H9 (cell line): ENCODE results near the gene MGAT5. TPM values are rescaled to one million over a fixed set of nuclear protein-coding genes. Genes with fewer than 3 reads are reported as not detected.

ENCODE experiments used
- DNase-seq: peaks from one replicate; pipeline ENCODE4 v3.0.0-alpha.2; 2017
- H2AFZ ChIP-seq: one replicate; pipeline ENCODE4 v1.6.1; 2013; ENCODE audit warnings: mild to moderate bottlenecking, low read length, control low read depth, moderate library complexity
- H2AK5ac ChIP-seq: 2 replicates; pipeline ENCODE4 v1.6.1; 2013; ENCODE audit warnings: low read length, control low read depth, mixed read lengths; ENCODE audit not compliant: insufficient read length
- H2BK120ac ChIP-seq: one replicate; pipeline ENCODE4 v1.6.1; 2013; ENCODE audit warnings: low read depth, mild to moderate bottlenecking, low read length, control low read depth, inconsistent platforms; ENCODE audit not compliant: poor library complexity, severe bottlenecking
- H2BK12ac ChIP-seq: 2 replicates; pipeline ENCODE4 v1.6.1; 2013; ENCODE audit warnings: low read length, control low read depth, mixed read lengths, low read depth; ENCODE audit not compliant: insufficient read length
- H2BK15ac ChIP-seq: 2 replicates; pipeline ENCODE4 v1.6.1; 2013; ENCODE audit warnings: low read depth, low read length, control low read depth
- H2BK20ac ChIP-seq: one replicate; pipeline ENCODE4 v1.6.1; 2013; ENCODE audit warnings: low read depth, mild to moderate bottlenecking, low read length, control low read depth, inconsistent platforms; ENCODE audit not compliant: poor library complexity, severe bottlenecking
- H2BK5ac ChIP-seq: 2 replicates; pipeline ENCODE4 v1.6.1; 2013; ENCODE audit warnings: low read length, control low read depth, mixed read lengths; ENCODE audit not compliant: insufficient read length
- H3K14ac ChIP-seq: 2 replicates; pipeline ENCODE4 v1.6.1; 2013; ENCODE audit warnings: low read length, control low read depth; ENCODE audit not compliant: insufficient read depth
- H3K18ac ChIP-seq: 2 replicates; pipeline ENCODE4 v1.6.1; 2013; ENCODE audit warnings: low read depth, mild to moderate bottlenecking, mixed read lengths, low read length, control low read depth; ENCODE audit not compliant: insufficient read length
- H3K23ac ChIP-seq: 2 replicates; pipeline ENCODE4 v1.6.1; 2013; ENCODE audit warnings: low read length, control low read depth, mixed read lengths, low read depth; ENCODE audit not compliant: insufficient read length
- H3K23me2 ChIP-seq: 2 replicates; pipeline ENCODE4 v1.6.1; 2013; ENCODE audit warnings: low read depth, mild to moderate bottlenecking, mixed read lengths, low read length, control low read depth; ENCODE audit not compliant: insufficient read length, poor library complexity, severe bottlenecking
- H3K27ac ChIP-seq: 2 replicates; pipeline ENCODE4 v1.5.1; 2013; ENCODE audit warnings: low read length, control low read depth, mixed read lengths, low read depth; ENCODE audit not compliant: insufficient read length
- H3K27me3 ChIP-seq: 2 replicates; pipeline ENCODE4 v1.6.1; 2013; ENCODE audit warnings: low read length, control low read depth, inconsistent platforms; ENCODE audit not compliant: insufficient read depth
- H3K4ac ChIP-seq: 2 replicates; pipeline ENCODE4 v1.6.1; 2013; ENCODE audit warnings: low read depth, mild to moderate bottlenecking, control low read depth, inconsistent platforms, low read length, moderate library complexity
- H3K4me1 ChIP-seq: 2 replicates; pipeline ENCODE4 v1.6.1; 2013; ENCODE audit warnings: low read length, control low read depth, inconsistent platforms; ENCODE audit not compliant: insufficient read depth
- H3K4me2 ChIP-seq: 2 replicates; pipeline ENCODE4 v1.6.1; 2013; ENCODE audit warnings: low read length, control low read depth, mixed read lengths; ENCODE audit not compliant: insufficient read length, insufficient read depth
- H3K56ac ChIP-seq: 2 replicates; pipeline ENCODE4 v1.6.1; 2013; ENCODE audit warnings: low read depth, mild to moderate bottlenecking, mixed read lengths, low read length, control low read depth; ENCODE audit not compliant: insufficient read length
- H3K79me1 ChIP-seq: 2 replicates; pipeline ENCODE4 v1.6.1; 2013; ENCODE audit warnings: low read depth, mild to moderate bottlenecking, moderate library complexity, low read length, control low read depth, inconsistent platforms; ENCODE audit not compliant: insufficient read depth, poor library complexity, severe bottlenecking
- H3K79me2 ChIP-seq: 2 replicates; pipeline ENCODE4 v1.6.1; 2013; ENCODE audit warnings: low read length, control low read depth, inconsistent platforms; ENCODE audit not compliant: insufficient read depth
- H3K9ac ChIP-seq: 2 replicates; pipeline ENCODE4 v1.6.1; 2013; ENCODE audit warnings: low read length, control low read depth, mixed read lengths; ENCODE audit not compliant: insufficient read length; ENCODE audit errors: extremely low read depth
- H3K9me3 ChIP-seq: one replicate; pipeline ENCODE4 v1.6.1; 2013; ENCODE audit warnings: low read depth, low read length, inconsistent platforms; ENCODE audit not compliant: control insufficient read depth
- H3T11ph ChIP-seq: one replicate; pipeline ENCODE4 v1.6.1; 2013; ENCODE audit warnings: mild to moderate bottlenecking, low read length, control low read depth, inconsistent platforms
- H4K20me1 ChIP-seq: one replicate; pipeline ENCODE4 v1.6.1; 2013; ENCODE audit not compliant: control insufficient read depth, insufficient read length, insufficient read depth
- H4K5ac ChIP-seq: 2 replicates; pipeline ENCODE4 v1.6.1; 2013; ENCODE audit warnings: low read depth, mild to moderate bottlenecking, mixed read lengths, low read length, control low read depth; ENCODE audit not compliant: insufficient read length
- H4K8ac ChIP-seq: replicated peaks from 2 replicates; pipeline ENCODE4 v1.6.1; 2013; ENCODE audit warnings: low read length, control low read depth, mixed read lengths, low read depth; ENCODE audit not compliant: insufficient read length
- H4K91ac ChIP-seq: 2 replicates; pipeline ENCODE4 v1.6.1; 2013; ENCODE audit warnings: low read depth, mild to moderate bottlenecking, moderate library complexity, mixed read lengths, low read length, control low read depth; ENCODE audit not compliant: insufficient read length
- H3K27ac Mint-ChIP-seq, 3 experiments: 2 replicates in 2 of 3; 3 replicates in 1 of 3; pipeline ENCODE4 v1.8.0; 2020 to 2021; ENCODE audit warnings: mixed read lengths in 3 of 3, mild to moderate bottlenecking in 1 of 3, moderate library complexity in 1 of 3
- H3K27me3 Mint-ChIP-seq: 2 replicates; pipeline ENCODE4 v1.8.0; 2021; ENCODE audit warnings: low read depth, mild to moderate bottlenecking, moderate library complexity, mixed read lengths
- H3K36me3 Mint-ChIP-seq, 3 experiments: 2 replicates in 2 of 3; 3 replicates in 1 of 3; pipeline ENCODE4 v1.8.0; 2020 to 2021; ENCODE audit warnings: low read depth in 3 of 3, mixed read lengths in 3 of 3; ENCODE audit not compliant: insufficient read depth in 1 of 3
- H3K4me1 Mint-ChIP-seq, 2 experiments: 2 replicates each; pipeline ENCODE4 v1.8.0; 2020; ENCODE audit warnings: mixed read lengths in 2 of 2
- H3K4me3 Mint-ChIP-seq, 2 experiments: 2 replicates in 1 of 2; 3 replicates in 1 of 2; pipeline ENCODE4 v1.8.0; 2020 to 2021; ENCODE audit warnings: mild to moderate bottlenecking in 2 of 2, mixed read lengths in 2 of 2, moderate library complexity in 1 of 2
- H3K9me3 Mint-ChIP-seq, 2 experiments: 2 replicates in 1 of 2; 3 replicates in 1 of 2; pipeline ENCODE4 v1.8.0; 2020; ENCODE audit warnings: mild to moderate bottlenecking in 2 of 2, mixed read lengths in 2 of 2, moderate library complexity in 1 of 2
- WGBS: extraction: QIAGEN DNeasy Blood & Tissue Kit; methylation state at CpG from one replicate; pipeline ENCODE4 v1.1.7; 2013; ENCODE audit warnings: missing lambda C conversion rate, low lambda C conversion rate, mixed read lengths; ENCODE audit not compliant: insufficient read length; ENCODE audit errors: extremely low coverage; 5-methylcytosine and 5-hydroxymethylcytosine counted together
- total RNA-seq: library from RNA; stranded (reverse); gene quantifications from 2 replicates; pipeline ENCODE4 v1.2.1, GENCODE V29; 2021
- TF ChIP-seq, protein P1 (sequence below): fragments of 200-600 bp; sonication (generic); conservative IDR thresholded peaks from 3 replicates; pipeline ENCODE4 v1.8.0; 2021; ENCODE audit warnings: antibody characterized with exemption, mild to moderate bottlenecking

The MGAT5 gene
- total RNA-seq, 1 experiment from 2014 or later, result 25.7 TPM

DNA sequence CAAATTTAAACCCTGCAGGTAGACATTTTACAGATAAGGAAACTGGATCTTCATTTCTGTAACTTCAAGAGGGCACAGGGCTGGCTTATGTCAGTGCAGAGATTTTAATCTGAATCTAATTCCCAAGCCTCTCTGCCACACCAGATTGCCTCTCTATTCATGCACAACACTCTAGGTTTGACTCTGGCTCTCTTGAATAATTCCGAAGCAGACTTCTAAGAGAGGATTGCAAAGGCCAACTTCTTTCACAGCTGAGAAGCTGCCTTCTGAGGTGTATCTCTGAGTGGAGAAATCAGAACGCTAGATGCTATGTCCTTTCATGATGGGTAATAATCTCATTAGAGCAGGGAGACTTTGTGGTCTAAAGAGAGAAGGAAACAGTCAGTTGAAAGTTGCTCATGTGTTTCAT is 20.1 kb upstream of the MGAT5 start:
- peaks cover 15 to 18% of the 10 kb centered on the region in 2 experiments for H3K9me3 Mint-ChIP-seq
- Histone ChIP-seq H3K18ac (no peak overlapping the region), H4K5ac (no peak overlapping the region), H3K9me3 (no peaks in the 10 kb centered on the region), H3K23ac (no peak overlapping the region), H3K56ac (no peak overlapping the region), H3K27me3 (no peaks in the 10 kb centered on the region), H2BK15ac (no peak overlapping the region), H3K27ac (no peak overlapping the region), H2BK5ac (no peak overlapping the region), H4K20me1 (no peaks in the 10 kb centered on the region), H4K91ac (no peak overlapping the region), H3K4ac (no peak overlapping the region), H2BK120ac (no peak overlapping the region), H2BK12ac (no peak overlapping the region), H2AK5ac (no peak overlapping the region), H3T11ph (no peak overlapping the region), H3K79me1 (no peaks in the 10 kb centered on the region), H3K23me2 (no peaks in the 10 kb centered on the region), H3K9ac (no peak overlapping the region), H3K4me2 (no peak overlapping the region), H3K79me2 (peaks cover 4% of the 10 kb centered on the region; the same call in 1 of the 2 replicates), H3K4me1 (no peaks in the 10 kb centered on the region), H4K8ac (no peak overlapping the region), H2BK20ac (no peak overlapping the region), H2AFZ (no peak overlapping the region), H3K14ac (no peak overlapping the region)
- H3K4me1 Mint-ChIP-seq, result peaks cover 0 to 7% of the 10 kb centered on the region in 2 experiments; a peak in 1 of 4 replicates
- H3K36me3 Mint-ChIP-seq, result peaks cover 9 to 15% (median 12%) of the 10 kb centered on the region in 3 experiments
- no peak overlapping the region; a peak in 1 of 7 replicates for H3K27ac Mint-ChIP-seq
- TF ChIP-seq, protein P1, sequence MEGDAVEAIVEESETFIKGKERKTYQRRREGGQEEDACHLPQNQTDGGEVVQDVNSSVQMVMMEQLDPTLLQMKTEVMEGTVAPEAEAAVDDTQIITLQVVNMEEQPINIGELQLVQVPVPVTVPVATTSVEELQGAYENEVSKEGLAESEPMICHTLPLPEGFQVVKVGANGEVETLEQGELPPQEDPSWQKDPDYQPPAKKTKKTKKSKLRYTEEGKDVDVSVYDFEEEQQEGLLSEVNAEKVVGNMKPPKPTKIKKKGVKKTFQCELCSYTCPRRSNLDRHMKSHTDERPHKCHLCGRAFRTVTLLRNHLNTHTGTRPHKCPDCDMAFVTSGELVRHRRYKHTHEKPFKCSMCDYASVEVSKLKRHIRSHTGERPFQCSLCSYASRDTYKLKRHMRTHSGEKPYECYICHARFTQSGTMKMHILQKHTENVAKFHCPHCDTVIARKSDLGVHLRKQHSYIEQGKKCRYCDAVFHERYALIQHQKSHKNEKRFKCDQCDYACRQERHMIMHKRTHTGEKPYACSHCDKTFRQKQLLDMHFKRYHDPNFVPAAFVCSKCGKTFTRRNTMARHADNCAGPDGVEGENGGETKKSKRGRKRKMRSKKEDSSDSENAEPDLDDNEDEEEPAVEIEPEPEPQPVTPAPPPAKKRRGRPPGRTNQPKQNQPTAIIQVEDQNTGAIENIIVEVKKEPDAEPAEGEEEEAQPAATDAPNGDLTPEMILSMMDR, result no peak
- H3K27me3 Mint-ChIP-seq, result no peaks in the 10 kb centered on the region
- no peak for DNase-seq
- no CpG with 5 or more reads among the region's 2 CpGs for WGBS
- no peak overlapping the region for H3K4me3 Mint-ChIP-seq
